GM12873 (cell line): ENCODE data around the gene SNRNP200.

Source experiments
- TF ChIP-seq, protein P1 (sequence below): IDR thresholded peaks from 2 replicates; pipeline ENCODE4 v1.5.1; 2012; ENCODE audit warnings: low read depth, mild to moderate bottlenecking, moderate library complexity, low read length, control low read depth; ENCODE audit not compliant: insufficient read depth; ENCODE audit errors: missing control alignments

The SNRNP200 gene

DNA sequence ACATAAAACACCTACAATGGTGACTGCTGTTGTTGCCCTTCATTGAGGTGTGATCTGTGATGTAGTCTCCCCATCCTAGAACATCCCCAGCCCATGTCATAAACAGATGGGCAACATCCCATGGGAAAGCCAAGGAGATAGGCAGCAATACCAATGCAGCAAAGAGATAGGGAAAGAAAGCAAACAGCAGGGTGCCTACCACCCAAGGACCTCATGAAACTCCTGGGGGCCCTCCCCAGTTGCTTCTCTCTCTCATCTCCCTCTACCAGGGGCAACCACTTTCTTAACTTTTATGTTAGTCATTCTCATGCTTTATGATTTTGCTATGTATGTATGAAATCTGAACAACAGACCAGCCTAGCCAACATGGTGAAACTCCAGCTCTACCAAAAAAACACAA, 11.7 kb upstream of the SNRNP200 start:
- TF ChIP-seq, protein P1, sequence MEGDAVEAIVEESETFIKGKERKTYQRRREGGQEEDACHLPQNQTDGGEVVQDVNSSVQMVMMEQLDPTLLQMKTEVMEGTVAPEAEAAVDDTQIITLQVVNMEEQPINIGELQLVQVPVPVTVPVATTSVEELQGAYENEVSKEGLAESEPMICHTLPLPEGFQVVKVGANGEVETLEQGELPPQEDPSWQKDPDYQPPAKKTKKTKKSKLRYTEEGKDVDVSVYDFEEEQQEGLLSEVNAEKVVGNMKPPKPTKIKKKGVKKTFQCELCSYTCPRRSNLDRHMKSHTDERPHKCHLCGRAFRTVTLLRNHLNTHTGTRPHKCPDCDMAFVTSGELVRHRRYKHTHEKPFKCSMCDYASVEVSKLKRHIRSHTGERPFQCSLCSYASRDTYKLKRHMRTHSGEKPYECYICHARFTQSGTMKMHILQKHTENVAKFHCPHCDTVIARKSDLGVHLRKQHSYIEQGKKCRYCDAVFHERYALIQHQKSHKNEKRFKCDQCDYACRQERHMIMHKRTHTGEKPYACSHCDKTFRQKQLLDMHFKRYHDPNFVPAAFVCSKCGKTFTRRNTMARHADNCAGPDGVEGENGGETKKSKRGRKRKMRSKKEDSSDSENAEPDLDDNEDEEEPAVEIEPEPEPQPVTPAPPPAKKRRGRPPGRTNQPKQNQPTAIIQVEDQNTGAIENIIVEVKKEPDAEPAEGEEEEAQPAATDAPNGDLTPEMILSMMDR = no peak

DNA sequence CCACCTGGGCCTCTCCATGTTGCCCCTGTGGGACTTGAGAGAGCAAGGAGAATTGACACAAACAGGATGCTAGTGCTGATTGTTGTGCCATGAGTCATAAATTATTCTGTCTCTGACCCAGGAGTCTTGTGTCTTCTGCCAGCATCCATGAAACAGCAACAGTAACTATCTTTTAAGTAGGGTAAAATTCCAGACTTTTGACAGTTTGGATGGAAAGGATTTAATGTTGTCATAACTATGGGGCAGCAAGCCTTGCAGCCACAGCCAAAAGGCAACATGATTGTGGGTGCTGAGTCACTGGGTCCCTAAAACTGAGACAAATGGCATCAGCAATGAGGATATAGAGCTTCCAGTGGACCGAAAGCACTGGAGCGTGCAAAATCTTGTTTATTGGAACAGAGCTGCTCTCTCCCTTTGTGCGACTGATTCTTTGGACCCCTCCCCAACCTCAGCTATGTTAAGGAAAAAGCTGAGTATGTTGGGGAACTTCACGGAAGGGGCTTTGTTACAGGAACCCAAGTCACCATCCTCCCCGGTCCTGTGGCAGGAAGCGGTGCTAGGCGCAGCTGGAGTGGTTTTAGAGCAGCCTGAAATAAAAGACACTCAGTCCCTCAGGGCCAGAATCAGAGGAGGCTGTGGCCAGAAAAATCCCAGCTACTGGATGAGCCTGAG, 10.2 kb upstream of the SNRNP200 start:
- TF ChIP-seq, protein P1 = no peak

DNA sequence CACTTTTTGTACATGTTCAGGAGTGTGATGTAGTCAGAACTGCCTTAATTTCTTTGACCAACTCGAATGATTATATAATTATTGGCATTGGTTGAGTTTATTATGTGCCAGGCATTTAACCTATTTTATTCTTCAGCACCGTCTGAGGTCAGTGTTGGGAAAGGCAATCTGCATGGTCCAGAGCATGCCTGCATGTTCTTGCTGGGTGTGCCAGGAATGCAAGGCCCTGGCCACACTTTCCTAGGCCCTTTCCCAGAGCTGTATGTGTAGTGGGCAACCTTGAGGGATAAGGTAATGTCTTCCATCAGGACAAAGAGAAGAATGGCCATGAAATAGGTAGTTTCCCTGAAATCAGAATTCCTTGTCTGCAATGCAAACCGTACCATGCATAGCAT, 9.7 kb upstream of the SNRNP200 start:
- TF ChIP-seq, protein P1 = no peak

DNA sequence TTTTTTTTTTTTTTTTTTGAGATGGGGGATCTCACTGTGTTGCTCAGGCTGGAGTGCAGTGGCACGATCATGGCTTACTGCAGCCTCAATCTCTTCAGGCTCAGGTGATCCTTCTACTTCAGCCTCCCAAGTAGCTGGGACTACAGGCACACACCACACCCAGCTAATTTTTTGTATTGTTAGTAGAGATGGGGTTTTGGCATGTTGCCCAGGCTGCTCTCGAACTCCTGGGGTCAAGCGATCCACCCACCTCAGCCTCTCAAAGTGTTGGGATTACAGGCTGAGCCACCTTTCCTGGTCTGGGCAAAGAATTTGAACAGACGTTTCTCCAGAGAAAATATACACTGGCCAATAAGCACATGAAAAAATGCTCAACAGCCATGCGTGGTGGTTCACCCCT, 2.9 kb upstream of the SNRNP200 start:
- TF ChIP-seq, protein P1 = no peak

DNA sequence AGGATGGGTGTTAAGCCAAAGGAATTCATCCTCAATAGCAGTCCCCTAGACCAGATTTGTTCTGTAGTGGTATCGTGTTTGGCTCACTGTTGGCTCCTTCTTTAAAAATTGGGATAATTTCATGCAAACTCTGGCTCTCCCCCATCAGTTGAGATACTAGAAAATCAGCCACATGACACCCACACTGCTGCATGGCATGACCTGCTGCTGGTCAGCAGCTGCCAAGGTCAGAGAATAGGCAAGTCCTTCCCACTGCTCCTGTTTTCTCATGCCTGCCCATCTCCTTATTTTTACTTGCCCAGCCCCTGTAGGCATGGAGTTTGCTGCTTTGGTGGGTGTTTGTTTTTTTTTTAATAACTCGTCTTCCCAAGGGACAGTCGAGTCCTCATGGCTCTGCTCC, 1.0 kb upstream of the SNRNP200 start:
- TF ChIP-seq, protein P1 = no peak

DNA sequence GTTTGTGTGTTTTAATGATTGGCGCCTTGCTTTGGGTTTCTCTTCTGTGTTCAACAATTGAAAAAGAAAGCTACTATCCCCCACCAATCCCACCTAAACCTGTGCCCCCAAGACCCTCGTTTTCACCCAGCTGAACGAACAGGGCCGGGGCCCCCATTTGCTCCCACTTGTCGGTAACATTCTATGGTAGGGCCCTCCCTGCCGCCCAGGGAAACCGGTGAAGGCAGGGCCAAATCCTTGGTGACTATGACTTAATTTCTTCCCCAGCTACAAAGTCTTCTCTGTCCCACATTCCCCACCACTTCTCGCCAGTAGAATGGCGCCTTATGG, 598 bp upstream of the SNRNP200 start:
- TF ChIP-seq, protein P1 = no peak

DNA sequence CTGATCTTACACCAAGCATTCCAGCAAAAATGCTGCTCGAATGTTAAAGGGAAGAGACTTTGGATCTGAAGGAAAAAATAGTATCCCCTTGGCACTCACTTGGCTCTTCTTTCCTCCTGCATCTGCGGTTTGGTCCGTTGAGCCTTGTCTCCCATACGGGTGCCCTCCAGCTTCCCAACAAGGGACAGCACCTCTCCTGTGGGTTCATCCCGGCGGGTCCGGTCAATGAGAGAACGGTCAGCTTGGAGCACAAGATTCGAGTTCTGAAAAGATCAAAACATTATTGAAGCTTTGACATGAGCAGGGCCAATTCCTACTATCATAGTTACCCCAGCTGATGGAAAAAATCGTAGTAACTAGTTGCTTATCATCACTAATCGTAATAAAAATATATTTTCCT, 740 bp downstream of the SNRNP200 start:
- TF ChIP-seq, protein P1 = no peak
